DND-41 (cell line): ENCODE data around the gene PKHD1.

Source experiments
- EZH2 ChIP-seq: IDR thresholded peaks from 3 replicates; pipeline ENCODE4 v1.6.1; 2012; ENCODE audit warnings: borderline replicate concordance, low read depth, mild to moderate bottlenecking, moderate library complexity, low read length, inconsistent platforms; ENCODE audit not compliant: severe bottlenecking
- TF ChIP-seq, protein P1 (sequence below): IDR thresholded peaks from 2 replicates; pipeline ENCODE4 v1.5.1; 2012; ENCODE audit warnings: borderline replicate concordance, low read length, moderate library complexity, mild to moderate bottlenecking; ENCODE audit not compliant: poor library complexity, severe bottlenecking; ENCODE audit errors: extremely low read depth

DNA sequence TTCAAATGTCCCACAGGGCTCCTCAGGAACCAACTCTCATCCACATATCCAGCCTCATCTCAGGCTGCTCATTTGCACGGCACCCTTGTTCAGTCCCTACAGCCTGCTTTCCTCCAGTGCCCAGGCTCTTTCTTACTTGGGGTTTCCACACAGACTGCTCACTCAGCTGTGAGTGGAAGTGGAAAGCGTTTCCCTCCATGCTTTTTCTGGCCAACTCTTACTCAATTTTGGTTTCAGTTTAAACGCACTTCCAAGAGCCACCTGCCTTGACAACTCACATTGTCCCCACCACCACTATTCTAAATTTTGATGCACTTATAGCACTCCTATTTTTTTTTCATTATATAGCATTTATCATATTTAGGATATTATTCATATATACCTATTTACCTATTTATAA, 367.1 kb downstream of the PKHD1 start:
- TF ChIP-seq, protein P1, sequence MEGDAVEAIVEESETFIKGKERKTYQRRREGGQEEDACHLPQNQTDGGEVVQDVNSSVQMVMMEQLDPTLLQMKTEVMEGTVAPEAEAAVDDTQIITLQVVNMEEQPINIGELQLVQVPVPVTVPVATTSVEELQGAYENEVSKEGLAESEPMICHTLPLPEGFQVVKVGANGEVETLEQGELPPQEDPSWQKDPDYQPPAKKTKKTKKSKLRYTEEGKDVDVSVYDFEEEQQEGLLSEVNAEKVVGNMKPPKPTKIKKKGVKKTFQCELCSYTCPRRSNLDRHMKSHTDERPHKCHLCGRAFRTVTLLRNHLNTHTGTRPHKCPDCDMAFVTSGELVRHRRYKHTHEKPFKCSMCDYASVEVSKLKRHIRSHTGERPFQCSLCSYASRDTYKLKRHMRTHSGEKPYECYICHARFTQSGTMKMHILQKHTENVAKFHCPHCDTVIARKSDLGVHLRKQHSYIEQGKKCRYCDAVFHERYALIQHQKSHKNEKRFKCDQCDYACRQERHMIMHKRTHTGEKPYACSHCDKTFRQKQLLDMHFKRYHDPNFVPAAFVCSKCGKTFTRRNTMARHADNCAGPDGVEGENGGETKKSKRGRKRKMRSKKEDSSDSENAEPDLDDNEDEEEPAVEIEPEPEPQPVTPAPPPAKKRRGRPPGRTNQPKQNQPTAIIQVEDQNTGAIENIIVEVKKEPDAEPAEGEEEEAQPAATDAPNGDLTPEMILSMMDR, result no peak
- no peak for TF ChIP-seq EZH2
